Stimulated activated CD4-positive, alpha-beta T cell treated with anti-CD3 and anti-CD28 coated beads, Interleukin-4, amount 100 ng/mL, for 48 hours (primary cell): ENCODE measurements around the gene BCAS1.

Source experiments
- DNase-seq, 2 donors: peaks; one replicate each; pipeline ENCODE4 v3.0.0-alpha.2; 2020; ENCODE audit warnings: low read depth in 2 of 2

The BCAS1 gene, protein sequence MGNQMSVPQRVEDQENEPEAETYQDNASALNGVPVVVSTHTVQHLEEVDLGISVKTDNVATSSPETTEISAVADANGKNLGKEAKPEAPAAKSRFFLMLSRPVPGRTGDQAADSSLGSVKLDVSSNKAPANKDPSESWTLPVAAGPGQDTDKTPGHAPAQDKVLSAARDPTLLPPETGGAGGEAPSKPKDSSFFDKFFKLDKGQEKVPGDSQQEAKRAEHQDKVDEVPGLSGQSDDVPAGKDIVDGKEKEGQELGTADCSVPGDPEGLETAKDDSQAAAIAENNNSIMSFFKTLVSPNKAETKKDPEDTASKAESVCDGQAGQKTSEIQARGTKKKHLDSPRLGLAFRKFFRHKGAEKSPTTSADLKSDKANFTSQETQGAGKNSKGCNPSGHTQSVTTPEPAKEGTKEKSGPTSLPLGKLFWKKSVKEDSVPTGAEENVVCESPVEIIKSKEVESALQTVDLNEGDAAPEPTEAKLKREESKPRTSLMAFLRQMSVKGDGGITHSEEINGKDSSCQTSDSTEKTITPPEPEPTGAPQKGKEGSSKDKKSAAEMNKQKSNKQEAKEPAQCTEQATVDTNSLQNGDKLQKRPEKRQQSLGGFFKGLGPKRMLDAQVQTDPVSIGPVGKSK

DNA sequence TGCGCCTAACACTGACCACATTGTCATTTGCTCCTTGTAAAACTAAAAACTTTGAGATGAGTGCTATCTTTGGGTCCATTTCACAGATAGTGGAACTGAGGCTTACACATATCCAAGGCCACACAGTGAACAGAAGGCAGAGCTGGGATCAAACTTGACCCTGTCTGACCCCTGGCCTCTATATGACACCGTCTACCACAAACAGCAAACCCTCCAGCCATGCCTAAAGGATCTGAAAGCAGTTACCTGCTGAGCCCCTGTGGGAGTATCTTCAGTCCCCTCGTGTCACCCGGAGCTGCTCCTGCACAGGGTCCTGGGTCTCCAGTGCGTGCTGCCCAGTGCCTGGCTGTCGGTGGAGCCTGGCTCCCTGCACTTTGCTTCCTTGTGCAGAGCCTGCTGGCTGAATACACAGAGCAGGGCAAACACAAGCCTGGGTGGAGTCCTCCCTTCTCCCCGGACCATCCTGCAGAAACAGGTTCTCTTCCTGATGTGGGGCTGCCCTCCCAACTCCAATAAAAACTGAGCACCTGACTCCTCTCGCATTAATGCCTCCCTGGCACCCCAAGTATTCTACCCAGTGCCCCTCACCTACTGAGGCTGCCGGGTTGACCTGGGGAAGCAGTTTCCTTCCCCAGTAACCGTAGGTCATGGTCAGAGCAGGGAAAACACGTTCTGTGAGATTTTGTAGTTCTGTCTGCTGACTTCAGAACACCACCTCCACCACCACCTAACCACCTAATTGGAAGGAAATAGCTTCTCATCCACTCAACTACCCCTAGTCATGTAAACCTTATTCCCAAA, at the start of gene BCAS1:
BCAS1 (minus strand) TSS at position 408 of the 801 bp plus-strand sequence. CDS start 11,876 bp downstream, outside the sequence.
- DNase-seq: no peak

DNA sequence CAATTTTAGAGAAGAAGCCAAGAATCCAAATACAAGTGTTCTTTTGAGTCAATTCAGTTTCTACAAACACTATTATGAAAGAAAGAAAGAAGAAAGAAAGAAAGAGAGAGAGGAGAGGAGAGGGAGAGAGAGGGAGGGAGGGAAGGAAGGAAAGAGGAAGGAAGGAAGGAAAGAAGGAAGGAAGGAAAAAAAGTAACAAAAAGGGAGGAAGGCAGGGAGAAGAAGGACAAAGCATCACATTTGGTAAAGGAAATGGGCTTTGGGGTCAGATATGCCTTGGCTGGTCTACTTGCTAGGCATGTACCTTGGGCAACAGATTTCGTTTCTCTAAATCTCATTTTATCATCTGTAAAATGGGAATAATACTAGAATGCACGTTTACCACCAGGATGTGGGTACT, 49.4 kb upstream of the BCAS1 start:
- no peak for DNase-seq

DNA sequence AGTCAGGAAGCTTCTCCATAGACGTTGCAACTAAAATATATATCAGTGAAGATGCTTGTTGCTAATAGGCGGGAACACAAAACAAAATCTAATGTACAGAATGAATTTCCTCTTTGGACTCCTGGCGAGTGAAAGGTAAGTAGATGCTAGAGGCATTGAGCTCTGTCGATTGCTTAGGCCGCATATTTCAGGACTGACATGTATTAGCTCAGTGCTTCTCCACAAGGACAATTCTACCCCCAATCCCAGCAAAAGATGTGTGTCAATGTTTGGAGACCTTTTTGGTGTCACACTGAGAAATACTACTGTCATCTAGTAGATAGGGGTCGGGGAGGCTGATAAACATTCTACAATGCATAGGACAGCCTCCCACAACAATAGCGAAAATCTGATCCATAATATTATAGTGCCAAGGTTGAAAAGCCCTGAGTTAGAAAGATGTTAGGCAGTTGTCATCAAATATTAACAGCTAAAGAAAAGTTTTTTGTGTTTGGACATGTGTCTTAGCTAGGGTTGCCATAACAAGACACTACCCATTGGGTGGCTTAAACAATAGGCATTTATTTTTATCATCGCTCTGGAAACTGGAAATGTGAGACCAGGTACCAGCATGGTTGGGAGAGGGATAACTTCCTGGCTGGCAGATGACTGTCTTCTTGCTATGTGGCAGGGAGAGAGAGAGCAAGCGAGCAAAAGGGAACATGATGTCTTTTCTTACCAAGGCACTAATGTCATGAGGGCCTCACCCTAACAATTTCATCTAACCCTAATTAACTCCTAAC, 48.0 kb upstream of the BCAS1 start:
- no peak for DNase-seq

DNA sequence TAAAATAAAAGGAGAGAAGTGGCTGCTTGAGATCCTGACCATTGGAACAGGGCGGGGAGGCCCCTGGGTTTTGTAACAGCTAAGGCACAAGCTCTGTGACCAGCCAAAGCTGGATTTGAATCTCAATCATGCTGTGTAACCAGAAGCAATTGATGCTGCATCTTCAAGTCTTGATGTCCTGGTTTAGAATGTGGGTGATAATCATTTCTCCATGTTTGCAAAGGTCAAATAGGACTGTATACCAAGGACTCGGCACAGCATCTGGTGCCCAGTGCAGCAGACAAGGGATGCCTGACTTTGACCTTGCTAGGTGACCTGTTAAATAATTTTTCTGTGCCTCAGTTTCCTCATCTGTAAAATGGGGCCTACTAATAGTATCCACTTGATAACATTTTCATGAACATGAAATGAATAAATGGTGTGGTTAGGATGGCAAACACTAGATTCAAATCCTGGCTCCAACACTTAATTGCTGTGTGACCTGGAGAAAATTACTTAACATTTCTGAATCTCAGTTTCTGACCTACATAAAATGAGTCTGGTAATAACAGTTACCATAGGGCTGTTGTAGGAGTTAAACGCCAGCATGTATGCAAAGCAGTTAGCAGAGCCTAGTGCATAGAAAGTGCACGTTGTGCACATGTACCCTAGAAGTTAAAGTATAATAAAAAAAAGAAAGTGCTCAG, 46.3 kb upstream of the BCAS1 start:
- no peak for DNase-seq

DNA sequence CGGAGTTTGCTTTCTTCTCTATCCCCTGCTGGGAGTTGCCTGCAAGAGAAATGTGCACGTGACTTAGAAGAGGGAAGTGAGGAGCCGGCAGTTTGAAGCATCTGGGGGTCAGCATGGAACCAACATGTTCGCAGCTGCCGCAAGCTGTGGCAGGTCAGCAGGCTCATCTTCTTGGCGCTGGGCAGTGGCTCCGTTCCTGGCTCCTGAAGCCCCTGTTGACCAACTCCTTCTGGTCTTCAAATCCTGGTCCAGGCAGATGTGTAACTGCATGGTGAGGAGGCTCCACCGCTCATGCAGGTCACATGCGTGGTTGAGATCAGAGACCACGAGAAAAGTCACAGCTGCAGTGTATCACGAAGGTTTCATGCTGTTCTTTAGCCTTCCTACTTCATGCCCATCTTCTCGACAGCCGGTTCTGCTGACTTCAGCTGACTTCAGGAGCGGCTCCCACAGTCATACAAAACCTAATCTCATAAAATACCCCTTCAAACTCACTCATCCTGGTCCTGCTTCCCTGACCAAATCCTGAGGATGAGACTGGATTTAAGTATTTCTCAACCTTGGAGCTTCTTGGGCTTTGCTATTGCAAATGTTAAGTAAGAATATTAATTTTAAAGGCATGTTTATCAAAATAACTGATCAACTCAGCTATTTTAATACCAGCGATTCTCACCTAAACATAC, 44.9 kb upstream of the BCAS1 start:
- DNase-seq: no peak

DNA sequence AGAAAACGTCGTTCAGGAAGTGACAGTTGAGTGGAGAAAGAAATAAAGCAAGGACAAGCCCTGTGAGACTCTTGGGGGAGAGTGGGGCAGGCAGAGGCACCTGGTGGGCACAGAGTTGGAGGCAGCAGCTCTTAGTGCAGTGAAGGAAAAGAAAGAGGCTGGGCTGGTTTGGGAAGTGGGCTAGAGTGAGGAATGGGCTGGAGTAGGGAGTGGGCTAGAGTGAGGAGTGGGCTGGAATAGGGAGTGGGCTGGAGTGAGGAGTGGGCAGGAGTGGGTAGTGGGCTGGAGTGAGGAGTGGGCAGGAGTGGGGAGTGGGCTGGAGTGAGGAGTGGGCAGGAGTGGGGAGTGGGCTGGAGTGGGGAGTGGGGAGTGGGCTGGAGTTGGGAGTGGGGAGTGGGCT, 43.7 kb upstream of the BCAS1 start:
- no peak for DNase-seq

DNA sequence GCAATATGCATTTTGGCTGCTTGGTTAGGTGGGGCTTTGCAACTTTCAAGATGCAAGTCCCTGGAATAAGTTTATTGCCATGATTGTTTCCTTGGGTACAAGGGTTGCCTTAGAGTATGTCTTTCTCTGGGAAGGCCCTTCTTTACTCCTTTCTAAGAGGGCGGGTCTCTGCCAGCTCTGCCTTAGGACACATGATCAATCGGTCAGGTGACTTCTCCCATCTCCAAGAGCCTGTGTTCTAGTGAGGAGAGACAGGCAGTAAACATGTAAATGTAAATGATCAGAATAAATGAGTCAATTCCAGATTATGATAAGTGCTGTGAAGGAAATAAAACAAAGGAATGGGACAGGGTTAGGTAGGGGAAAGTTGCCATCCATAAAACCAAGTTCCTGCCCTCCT, 43.2 kb upstream of the BCAS1 start:
- DNase-seq: no peak

DNA sequence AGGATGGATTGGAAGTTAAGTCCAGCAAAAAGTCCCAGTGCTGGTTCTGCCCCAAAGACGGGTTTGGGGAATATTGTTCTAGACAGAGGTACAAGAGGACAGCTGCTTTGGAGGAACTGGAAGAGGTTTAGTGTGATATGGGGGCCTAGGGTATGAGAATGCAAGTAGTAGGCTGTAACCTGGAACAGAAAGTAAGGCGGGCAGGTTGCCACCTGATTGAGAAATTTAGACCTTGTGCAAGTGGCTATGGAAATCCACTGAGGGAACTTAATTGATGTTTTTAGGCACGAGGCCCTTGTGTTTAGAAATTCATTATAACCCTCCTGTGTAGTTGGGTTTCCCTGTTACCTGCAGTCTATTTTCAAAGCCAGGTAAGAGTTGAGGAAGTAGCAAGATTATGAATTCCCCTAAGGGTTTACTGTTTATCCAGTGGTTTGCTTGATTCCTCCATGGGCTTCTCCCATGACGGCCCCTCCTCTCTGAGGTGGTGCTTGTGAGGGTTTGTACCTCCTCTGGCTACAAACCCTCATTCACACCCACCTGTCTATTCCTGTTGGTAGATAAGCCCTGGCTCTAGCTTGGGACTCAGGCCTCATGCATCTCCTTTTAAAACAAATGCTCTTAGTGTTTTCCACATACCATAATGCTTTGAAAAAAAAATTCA, 42.0 kb upstream of the BCAS1 start:
- DNase-seq: no peak

DNA sequence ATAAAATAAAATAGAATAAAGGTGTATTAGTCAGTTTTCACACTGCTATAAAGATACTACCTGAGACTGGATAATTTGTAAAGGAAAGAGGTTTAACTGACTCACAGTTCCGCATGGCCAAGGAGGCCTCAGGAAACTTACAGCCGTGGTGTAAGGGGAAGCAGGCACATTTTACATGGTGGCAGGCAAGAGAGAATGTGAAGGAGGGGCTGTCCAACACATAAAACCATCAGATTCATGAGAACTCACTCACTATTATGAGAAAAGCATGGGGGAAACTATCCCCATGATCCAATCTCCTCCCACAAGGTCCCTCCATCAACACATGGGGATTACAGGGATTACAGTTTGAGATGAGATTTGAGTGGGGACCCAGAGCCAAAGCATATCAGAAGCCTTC, 41.1 kb upstream of the BCAS1 start:
- no peak for DNase-seq

DNA sequence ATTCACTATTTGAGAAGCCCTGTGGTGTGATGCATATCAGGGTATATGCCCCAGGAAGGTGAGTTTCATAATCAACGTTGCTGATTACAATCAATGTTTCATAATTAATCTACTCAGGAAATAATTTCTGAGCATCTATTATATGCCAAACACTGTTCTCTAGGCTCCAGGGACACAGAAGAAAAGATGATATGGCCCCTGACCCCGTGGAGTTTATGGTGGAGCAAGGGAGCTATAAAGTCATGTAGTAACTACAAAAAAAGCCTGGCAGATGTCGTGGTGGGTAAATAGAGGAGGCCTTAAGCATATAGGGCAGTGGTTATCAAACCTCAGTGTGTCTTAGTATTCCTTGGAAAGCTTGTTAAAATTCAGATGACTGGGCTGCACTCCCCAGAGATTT, 40.1 kb upstream of the BCAS1 start:
- DNase-seq: no peak

DNA sequence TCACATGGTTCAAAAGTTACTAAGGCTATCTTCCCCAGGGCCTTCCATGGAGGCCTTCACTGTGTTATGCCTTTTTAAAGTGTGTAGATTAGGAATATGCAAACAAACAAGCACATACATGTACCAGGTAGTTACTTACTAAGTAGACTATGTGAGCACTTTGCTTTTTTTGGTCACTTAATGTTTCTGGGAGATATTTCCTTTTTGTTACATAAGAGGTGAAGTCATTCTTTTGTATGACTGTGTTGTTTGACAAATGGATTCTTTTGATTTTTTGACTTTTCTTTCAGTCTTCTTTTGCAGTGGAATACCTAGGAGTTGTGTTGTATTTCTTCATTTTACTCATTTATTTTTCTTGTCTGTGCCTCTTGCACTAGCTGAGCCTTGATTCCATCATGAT, 39.6 kb upstream of the BCAS1 start:
- no peak for DNase-seq

DNA sequence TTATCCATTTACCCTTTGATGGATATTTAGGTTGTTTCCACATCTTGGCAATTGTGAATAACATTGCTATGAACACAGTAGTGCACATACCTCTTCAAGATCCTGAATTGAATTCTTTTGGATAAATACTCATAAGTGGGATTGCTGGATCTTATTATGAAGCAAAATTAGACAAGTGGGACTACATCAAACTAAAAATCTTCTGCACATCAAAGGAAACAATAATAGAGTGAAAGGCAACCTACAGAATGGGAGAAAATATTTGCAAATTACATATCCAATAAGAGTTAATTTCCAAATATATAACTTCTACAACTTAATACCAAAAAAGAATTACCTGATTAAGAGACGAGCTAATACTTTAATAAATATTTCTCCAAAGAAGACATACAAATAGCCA, 38.4 kb upstream of the BCAS1 start:
- DNase-seq: no peak

DNA sequence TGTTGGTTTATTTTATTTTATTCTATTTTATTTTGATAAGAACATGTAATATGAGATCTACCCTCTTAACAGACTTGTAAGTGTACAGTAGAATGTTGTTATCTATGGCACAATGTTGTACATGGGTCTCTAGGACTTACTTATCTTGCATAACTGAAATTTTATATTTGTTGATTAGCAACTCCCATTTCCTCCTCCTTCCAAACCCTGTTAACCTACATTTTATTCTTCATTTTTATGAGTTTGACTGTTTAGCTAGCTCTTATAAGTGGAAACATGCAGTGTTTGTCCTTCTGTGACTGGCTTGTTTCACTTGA, 37.9 kb upstream of the BCAS1 start:
- no peak for DNase-seq

DNA sequence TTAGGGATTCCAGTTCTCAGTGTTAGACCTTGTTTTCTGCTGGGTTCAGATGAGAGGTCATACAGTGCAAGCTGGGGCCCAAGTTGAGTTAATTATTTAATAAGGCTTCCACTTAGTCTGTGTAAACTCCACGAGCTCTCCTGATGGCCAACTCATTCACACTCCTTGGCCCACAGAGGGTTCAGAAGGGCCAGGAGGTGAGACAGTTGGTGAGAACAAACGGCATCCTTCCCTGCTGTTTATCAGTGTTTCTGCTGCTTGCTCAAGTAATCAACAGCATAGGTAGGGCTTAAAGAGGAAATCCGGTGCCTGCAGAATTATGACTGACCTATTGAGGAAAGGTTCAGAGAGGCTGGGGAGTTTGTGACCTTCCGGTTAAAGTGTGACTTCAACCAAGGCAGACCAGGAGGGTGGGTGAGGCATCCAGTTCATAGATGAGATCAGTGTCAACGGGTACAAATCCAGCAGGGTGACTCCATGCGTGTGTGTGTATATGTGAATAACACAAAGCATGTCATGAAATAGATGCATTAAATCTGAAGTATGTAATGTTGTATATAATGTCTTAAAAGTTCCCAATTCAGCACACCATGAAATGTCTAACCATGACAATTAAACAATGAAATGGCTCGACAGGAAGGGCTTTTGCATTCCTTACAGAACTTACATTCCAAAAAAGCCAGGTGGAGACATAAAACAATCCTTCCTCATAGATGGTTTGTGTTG, 37.4 kb upstream of the BCAS1 start:
- DNase-seq: no peak

DNA sequence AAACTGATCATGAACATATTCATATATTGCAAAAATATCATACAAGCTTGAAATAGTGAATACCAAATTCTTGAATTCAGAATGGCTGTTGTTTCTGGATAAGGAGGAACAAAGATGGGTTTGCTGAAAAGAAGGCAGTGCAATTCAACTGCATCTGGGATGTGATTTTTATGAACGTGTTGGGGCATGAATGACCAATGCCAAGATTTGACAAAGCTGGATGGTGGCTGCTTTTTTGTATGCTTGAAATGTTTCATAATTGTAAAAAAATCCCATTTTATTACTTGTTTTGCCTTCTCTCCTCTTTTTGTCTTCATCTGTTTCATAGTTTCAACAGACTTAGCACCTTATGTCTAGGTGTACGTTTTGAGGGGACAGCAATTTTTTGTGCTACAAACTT, 36.8 kb upstream of the BCAS1 start:
- DNase-seq: no peak

DNA sequence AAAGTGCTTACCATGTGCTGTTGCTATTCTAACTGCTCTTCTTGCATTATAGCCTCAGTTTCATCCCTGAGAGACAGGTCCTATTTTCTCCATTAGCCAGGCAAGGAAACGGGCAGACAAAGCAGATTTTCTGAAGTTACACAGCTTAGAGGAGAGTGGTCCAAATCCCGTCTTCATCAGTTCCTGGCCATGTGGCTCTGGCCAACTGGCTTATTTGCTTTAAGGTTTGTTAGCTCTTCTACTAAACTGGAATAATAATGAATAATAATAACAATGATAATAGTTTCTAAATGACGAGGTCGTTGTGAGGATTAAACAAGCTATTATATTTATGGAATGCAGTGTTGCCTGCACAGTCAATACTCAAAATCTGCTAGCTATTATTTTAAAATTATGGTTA, 35.8 kb upstream of the BCAS1 start:
- no peak for DNase-seq

DNA sequence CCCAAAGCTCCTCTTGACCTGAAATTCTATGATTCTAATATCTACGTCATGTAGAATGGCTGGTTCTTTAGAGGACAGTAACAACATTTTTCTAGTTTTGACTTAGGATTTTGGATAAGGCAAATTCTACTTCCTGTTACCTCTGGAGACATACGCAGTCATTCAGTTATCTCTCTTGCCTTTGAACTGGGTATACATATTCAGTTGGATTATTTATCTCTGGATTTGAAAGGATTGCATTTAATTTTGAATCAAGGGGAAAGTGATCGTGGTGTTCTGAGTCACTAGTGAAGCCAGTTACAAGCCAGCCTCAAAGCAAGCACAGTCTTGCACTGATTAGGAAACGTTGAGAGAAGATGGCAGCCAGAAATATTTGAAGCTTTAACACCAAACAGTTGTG, 35.3 kb upstream of the BCAS1 start:
- no peak for DNase-seq

DNA sequence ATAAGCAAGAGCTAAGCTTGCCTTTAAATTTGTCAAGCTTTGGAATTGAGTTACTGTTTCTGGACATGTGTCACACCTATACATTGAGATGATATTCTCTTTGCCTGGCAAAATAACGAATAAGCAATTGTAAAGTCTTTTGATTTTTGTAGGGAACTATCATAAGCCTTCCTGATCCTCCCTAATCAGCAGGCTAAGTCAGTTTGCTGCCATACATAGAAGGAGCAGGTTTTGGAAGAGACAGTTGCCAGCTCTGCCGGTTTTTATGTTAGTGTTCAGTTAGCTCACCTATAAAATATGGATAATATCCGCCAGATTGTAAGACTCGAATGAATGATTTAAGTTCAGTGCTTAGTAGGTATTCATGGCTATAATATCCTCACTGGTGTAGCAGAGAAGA, 34.4 kb upstream of the BCAS1 start:
- no peak for DNase-seq

DNA sequence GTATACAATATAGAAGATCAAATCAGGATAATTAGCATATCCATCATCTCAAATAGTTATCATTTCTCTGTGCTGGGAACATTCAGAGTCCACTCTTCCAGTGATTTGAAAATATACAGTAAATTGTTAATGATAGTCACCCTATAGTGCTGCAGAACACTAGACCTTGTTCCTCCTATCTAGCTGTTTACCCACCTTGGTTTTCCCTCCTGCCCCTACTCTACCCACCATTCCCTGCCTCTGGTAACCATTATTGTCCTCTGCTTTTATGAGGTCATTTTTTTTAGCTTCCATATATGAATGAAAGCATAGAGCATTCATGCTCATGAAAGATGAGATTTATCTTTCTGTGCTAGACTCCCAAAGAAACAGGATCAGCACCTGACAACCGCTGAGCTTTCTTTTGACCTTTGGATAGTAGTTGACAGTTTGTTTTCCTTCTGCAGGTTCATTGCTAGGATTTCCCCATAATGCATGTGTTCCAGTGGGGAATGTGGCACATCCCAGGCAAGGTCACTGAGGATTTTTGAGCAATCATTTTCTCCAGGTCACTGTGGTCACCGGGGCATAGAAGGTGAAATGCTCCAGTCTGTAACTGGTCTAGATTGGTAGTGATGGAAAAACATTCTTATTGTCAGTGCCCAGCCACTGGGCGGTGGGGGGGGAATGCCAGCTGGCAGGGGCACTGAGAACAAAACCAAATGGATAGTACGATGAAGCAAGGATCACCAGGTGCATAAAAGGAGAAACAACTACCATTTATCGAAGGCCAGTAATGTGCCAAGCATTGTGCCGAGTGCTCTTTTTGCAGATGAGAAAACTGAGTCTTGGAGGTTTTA, 33.6 kb upstream of the BCAS1 start:
- no peak for DNase-seq
